Measurements from ENCODE around the gene NSUN7. TPM values are rescaled to one million over a fixed set of nuclear protein-coding genes. Genes with fewer than 3 reads are reported as not detected.

The NSUN7 gene
- total RNA-seq, 1 donor: under 0.01 TPM

DNA sequence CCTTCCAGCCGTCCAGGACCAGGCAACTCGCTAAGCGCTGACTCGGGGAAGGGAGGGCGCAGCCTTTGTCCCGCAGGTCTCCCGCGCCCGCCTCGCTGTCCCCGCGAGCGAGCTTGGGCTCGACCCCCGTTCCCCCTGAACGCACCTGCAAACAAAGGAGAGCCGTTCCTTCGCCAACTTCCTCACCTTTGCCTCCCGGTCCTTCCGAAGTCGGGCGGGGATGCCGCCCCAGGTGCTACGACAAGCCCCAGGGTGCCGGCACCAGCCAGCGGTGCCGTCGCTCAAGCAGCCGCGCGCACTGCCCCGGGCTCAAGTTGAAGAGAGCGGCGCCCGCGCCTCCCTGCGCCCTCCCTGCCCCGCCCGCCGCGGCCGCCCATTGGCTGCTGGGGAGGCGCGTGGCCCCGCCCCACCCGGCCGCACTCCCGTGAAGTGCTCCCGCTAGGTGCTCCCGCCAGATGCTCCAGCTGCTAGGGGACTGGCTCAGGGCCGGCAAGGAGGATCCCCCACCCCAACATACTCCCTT lies 107.1 kb downstream of the NSUN7 start:
- Histone ChIP-seq H3K36me3 (ENCODE audit: insufficient read depth, low read length) (no peaks in the 10 kb centered on the region), H3K27me3 (ENCODE audit: insufficient read depth, low read length) (no peaks in the 10 kb centered on the region), H3K27ac (ENCODE audit: low read depth, low read length) (no peak overlapping the region), H4K20me1 (ENCODE audit: insufficient read depth, low read length) (peaks cover 3% of the 10 kb centered on the region), H3K9me3 (ENCODE audit: low read depth, low read length) (no peaks in the 10 kb centered on the region), H3K4me3 (ENCODE audit: insufficient read depth, low read length) (no peak overlapping the region), H2AFZ (ENCODE audit: low read length) (no peak overlapping the region), H3K4me2 (ENCODE audit: insufficient read depth, low read length) (peak overlapping the region; percentile 43), H3K4me1 (ENCODE audit: insufficient read depth, low read length) (no peaks in the 10 kb centered on the region), H3K79me2 (ENCODE audit: insufficient read depth, low read length) (no peaks in the 10 kb centered on the region)
- TF ChIP-seq, protein P1, sequence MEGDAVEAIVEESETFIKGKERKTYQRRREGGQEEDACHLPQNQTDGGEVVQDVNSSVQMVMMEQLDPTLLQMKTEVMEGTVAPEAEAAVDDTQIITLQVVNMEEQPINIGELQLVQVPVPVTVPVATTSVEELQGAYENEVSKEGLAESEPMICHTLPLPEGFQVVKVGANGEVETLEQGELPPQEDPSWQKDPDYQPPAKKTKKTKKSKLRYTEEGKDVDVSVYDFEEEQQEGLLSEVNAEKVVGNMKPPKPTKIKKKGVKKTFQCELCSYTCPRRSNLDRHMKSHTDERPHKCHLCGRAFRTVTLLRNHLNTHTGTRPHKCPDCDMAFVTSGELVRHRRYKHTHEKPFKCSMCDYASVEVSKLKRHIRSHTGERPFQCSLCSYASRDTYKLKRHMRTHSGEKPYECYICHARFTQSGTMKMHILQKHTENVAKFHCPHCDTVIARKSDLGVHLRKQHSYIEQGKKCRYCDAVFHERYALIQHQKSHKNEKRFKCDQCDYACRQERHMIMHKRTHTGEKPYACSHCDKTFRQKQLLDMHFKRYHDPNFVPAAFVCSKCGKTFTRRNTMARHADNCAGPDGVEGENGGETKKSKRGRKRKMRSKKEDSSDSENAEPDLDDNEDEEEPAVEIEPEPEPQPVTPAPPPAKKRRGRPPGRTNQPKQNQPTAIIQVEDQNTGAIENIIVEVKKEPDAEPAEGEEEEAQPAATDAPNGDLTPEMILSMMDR (IDR thresholded peaks at IDR 0.05; ENCODE audit: extremely low read depth, low read depth, low read length): no peak
- peak; percentile 71 for DNase-seq (ENCODE audit: insufficient read length, low spot score, missing footprints)

DNA sequence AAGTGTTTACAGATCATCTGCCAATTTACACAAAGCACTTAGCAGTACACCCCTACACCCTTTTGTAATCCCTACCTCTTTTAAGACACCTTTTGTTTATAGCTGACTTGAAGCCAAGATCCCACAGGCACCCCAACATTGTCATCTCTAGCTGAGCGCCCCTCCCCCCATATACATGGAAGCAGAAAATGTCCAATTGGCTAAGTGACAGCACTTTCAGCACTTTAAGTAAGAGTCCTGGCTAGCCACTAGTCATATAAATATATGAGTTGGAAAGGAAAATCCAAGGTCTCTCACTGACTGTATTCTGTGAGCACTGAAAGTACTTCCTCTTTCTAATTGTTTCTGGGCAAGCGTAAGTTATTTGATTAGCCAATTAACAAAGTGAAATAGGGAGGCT lies 108.2 kb downstream of the NSUN7 start:
- Histone ChIP-seq H3K4me3 (ENCODE audit: insufficient read depth, low read length) (no peak overlapping the region), H4K20me1 (ENCODE audit: insufficient read depth, low read length) (peaks cover 3% of the 10 kb centered on the region), H3K27me3 (ENCODE audit: insufficient read depth, low read length) (no peaks in the 10 kb centered on the region), H3K36me3 (ENCODE audit: insufficient read depth, low read length) (no peaks in the 10 kb centered on the region), H3K4me1 (ENCODE audit: insufficient read depth, low read length) (no peaks in the 10 kb centered on the region), H3K9me3 (ENCODE audit: low read depth, low read length) (no peaks in the 10 kb centered on the region), H3K4me2 (ENCODE audit: insufficient read depth, low read length) (no peak overlapping the region), H3K79me2 (ENCODE audit: insufficient read depth, low read length) (no peaks in the 10 kb centered on the region), H3K27ac (ENCODE audit: low read depth, low read length) (no peak overlapping the region), H2AFZ (ENCODE audit: low read length) (no peak overlapping the region)
- TF ChIP-seq, protein P1 (IDR thresholded peaks at IDR 0.05; ENCODE audit: extremely low read depth, low read depth, low read length): no peak
- DNase-seq (ENCODE audit: insufficient read length, low spot score, missing footprints): no peak

DNA sequence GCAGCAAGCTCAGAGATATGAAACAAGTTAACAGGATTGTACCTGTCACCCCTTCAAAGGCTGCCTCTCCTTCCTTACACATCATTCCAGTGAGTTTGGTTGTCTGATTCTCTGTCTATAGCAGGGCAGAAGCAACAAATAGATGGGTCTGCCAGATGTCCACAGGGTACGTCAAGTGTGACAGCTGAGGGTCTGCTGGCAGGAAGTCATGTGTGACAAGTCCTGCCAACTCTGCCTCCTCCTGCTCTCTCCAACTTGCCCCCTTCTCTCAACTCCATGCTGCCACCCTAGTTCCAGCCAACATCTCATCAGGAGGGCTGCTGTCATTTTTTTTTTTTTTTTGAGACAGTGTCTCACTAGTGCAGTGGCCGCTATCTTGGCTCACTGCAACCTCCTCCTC lies 109.2 kb downstream of the NSUN7 start:
- H3K27ac ChIP-seq (ENCODE audit: low read depth, low read length): no peak overlapping the region
- TF ChIP-seq, protein P1 (IDR thresholded peaks at IDR 0.05; ENCODE audit: extremely low read depth, low read depth, low read length): no peak
- DNase-seq (ENCODE audit: insufficient read length, low spot score, missing footprints): no peak

More for the DNA sequence above, 109.2 kb downstream of the NSUN7 start:
- Histone ChIP-seq H3K4me3 (ENCODE audit: insufficient read depth, low read length) (no peak overlapping the region), H3K27me3 (ENCODE audit: insufficient read depth, low read length) (no peaks in the 10 kb centered on the region), H3K4me1 (ENCODE audit: insufficient read depth, low read length) (no peaks in the 10 kb centered on the region), H3K36me3 (ENCODE audit: insufficient read depth, low read length) (no peaks in the 10 kb centered on the region), H2AFZ (ENCODE audit: low read length) (no peak overlapping the region), H4K20me1 (ENCODE audit: insufficient read depth, low read length) (peaks cover 3% of the 10 kb centered on the region), H3K9me3 (ENCODE audit: low read depth, low read length) (no peaks in the 10 kb centered on the region), H3K79me2 (ENCODE audit: insufficient read depth, low read length) (no peaks in the 10 kb centered on the region), H3K4me2 (ENCODE audit: insufficient read depth, low read length) (no peak overlapping the region)

Small RNA genes lying within 50 kb of the gene (small RNA-seq; reads per million reads assigned to genes)
- not detected for gene RF00019

Other genes starting within 250 kb of the NSUN7 start
- 1.8 and 2.2 TPM in 2 replicates for gene RBM47, start 120.1 kb upstream of the NSUN7 start, total RNA-seq